Neutrophil (primary cell): ENCODE measurements around the gene FAM180A.

Source experiments
- H3K27ac ChIP-seq: fragments of 200-600 bp; sonication (generic); 2 replicates; pipeline ENCODE4 v1.5.1; 2016; ENCODE audit warnings: mild to moderate bottlenecking, moderate library complexity
- H3K27me3 ChIP-seq: fragments of 200-600 bp; sonication (generic); 2 replicates; pipeline ENCODE4 v1.6.0; 2016; ENCODE audit warnings: mild to moderate bottlenecking
- H3K36me3 ChIP-seq: fragments of 200-600 bp; sonication (generic); 2 replicates; pipeline ENCODE4 v1.5.1; 2017
- H3K4me1 ChIP-seq, 2 experiments: fragments of 200-600 bp in 1 of 2; sonication (generic) in 1 of 2; 1 replicate in 1 of 2; 2 replicates in 1 of 2; pipeline versions ENCODE4 v1.5.1 to v1.6.1; 2013 to 2016; ENCODE audit warnings: low read depth in 1 of 2, low read length in 1 of 2, mild to moderate bottlenecking in 1 of 2, moderate library complexity in 1 of 2; ENCODE audit not compliant: control insufficient read depth in 1 of 2, insufficient read depth in 1 of 2
- H3K4me3 ChIP-seq, 2 experiments: fragments of 200-600 bp in 1 of 2; sonication (generic) in 1 of 2; 1 replicate in 1 of 2; 2 replicates in 1 of 2; pipeline ENCODE4 v1.5.1; 2013 to 2016; ENCODE audit warnings: low read depth in 1 of 2, low read length in 1 of 2, mild to moderate bottlenecking in 1 of 2, moderate library complexity in 1 of 2
- H3K9me3 ChIP-seq: fragments of 200-600 bp; sonication (generic); 2 replicates; pipeline ENCODE4 v1.5.1; 2016
- CTCF ChIP-seq: fragments of 200-600 bp; sonication (generic); IDR thresholded peaks from 2 replicates; pipeline ENCODE4 v1.5.1; 2016; ENCODE audit warnings: antibody characterized with exemption

The FAM180A gene

GRCh38 chr7:135721198-135721820, 27.3 kb downstream of the FAM180A start:
- H3K4me1 ChIP-seq = no peaks in the 10 kb centered on the region
- no peak overlapping the region for H3K27ac ChIP-seq
- no peak for TF ChIP-seq CTCF
- no peak overlapping the region for H3K4me3 ChIP-seq
- H3K27me3 ChIP-seq = peaks cover 2% of the 10 kb centered on the region
- no peaks in the 10 kb centered on the region for H3K9me3 ChIP-seq
- H3K36me3 ChIP-seq = no peaks in the 10 kb centered on the region

GRCh38 chr7:135719688-135720087, 28.9 kb downstream of the FAM180A start:
- H3K4me1 ChIP-seq = no peaks in the 10 kb centered on the region
- TF ChIP-seq CTCF = no peak
- no peaks in the 10 kb centered on the region for H3K36me3 ChIP-seq
- H3K27me3 ChIP-seq = no peaks in the 10 kb centered on the region
- H3K9me3 ChIP-seq = no peaks in the 10 kb centered on the region
- no peak overlapping the region for H3K27ac ChIP-seq
- H3K4me3 ChIP-seq = no peak overlapping the region

- no peaks in the 10 kb centered on the region for H3K27me3 ChIP-seq
- no peak overlapping the region for H3K4me3 ChIP-seq
- H3K9me3 ChIP-seq = no peaks in the 10 kb centered on the region
- TF ChIP-seq CTCF = no peak
- no peak overlapping the region for H3K27ac ChIP-seq
- H3K36me3 ChIP-seq = no peaks in the 10 kb centered on the region
- H3K4me1 ChIP-seq = no peaks in the 10 kb centered on the region
Measured at GRCh38 chr7:135718794-135719437, 29.7 kb downstream of the FAM180A start.

- H3K27me3 ChIP-seq = no peaks in the 10 kb centered on the region
- no peaks in the 10 kb centered on the region for H3K36me3 ChIP-seq
- H3K4me1 ChIP-seq = no peaks in the 10 kb centered on the region
- no peaks in the 10 kb centered on the region for H3K9me3 ChIP-seq
- no peak overlapping the region for H3K27ac ChIP-seq
- no peak overlapping the region for H3K4me3 ChIP-seq
- no peak for TF ChIP-seq CTCF
Measured at GRCh38 chr7:135718219-135718618, 30.4 kb downstream of the FAM180A start.

- H3K36me3 ChIP-seq = no peaks in the 10 kb centered on the region
- H3K4me3 ChIP-seq = no peak overlapping the region
- no peak overlapping the region for H3K27ac ChIP-seq
- H3K4me1 ChIP-seq = no peaks in the 10 kb centered on the region
- no peaks in the 10 kb centered on the region for H3K9me3 ChIP-seq
- no peaks in the 10 kb centered on the region for H3K27me3 ChIP-seq
- no peak for TF ChIP-seq CTCF
Measured at GRCh38 chr7:135717693-135718092, 30.9 kb downstream of the FAM180A start.
